Endodermal cell (in vitro differentiated cells): ENCODE results near the gene TFF2. TPM values are rescaled to one million over a fixed set of nuclear protein-coding genes. Genes with fewer than 3 reads are reported as not detected.
A peak's percentile ranks its signal among the peaks of the same experiment; 100 is the strongest.

Source experiments
- DNase-seq: peaks from one replicate; pipeline ENCODE4 v3.0.0-alpha.2; 2017
- H3K27ac ChIP-seq: 2 replicates; pipeline ENCODE4 v1.5.1; 2013; ENCODE audit warnings: mild to moderate bottlenecking, low read depth, low read length, moderate library complexity
- H3K27me3 ChIP-seq: 2 replicates; pipeline ENCODE4 v1.6.1; 2013; ENCODE audit warnings: mild to moderate bottlenecking, low read length, moderate library complexity; ENCODE audit not compliant: insufficient read depth, control insufficient read depth, poor library complexity, severe bottlenecking
- H3K36me3 ChIP-seq: 2 replicates; pipeline ENCODE4 v1.7.0; 2013; ENCODE audit warnings: mild to moderate bottlenecking, low read length, moderate library complexity; ENCODE audit not compliant: control insufficient read depth, insufficient read depth
- H3K4me1 ChIP-seq: one replicate; pipeline ENCODE4 v1.7.0; 2013; ENCODE audit warnings: low read length; ENCODE audit not compliant: control insufficient read depth, insufficient read depth
- H3K4me3 ChIP-seq: 2 replicates; pipeline ENCODE4 v1.5.1; 2013; ENCODE audit warnings: mild to moderate bottlenecking, low read length, moderate library complexity
- H3K9ac ChIP-seq: 2 replicates; pipeline ENCODE4 v1.6.1; 2013; ENCODE audit warnings: mild to moderate bottlenecking, low read length, moderate library complexity; ENCODE audit not compliant: poor library complexity, severe bottlenecking; ENCODE audit errors: extremely low read depth
- H3K9me3 ChIP-seq: 2 replicates; pipeline ENCODE4 v1.6.1; 2013; ENCODE audit warnings: mild to moderate bottlenecking, low read length, moderate library complexity; ENCODE audit not compliant: control insufficient read depth
- H3K27ac Mint-ChIP-seq: 2 replicates; pipeline ENCODE4 v1.8.0; 2020; ENCODE audit warnings: mixed read lengths
- H3K27me3 Mint-ChIP-seq: 2 replicates; pipeline ENCODE4 v1.8.0; 2021; ENCODE audit warnings: mild to moderate bottlenecking, mixed read lengths; ENCODE audit not compliant: insufficient read depth
- H3K36me3 Mint-ChIP-seq: 2 replicates; pipeline ENCODE4 v1.8.0; 2020; ENCODE audit warnings: low read depth, mixed read lengths
- H3K4me1 Mint-ChIP-seq: 2 replicates; pipeline ENCODE4 v1.8.0; 2020; ENCODE audit warnings: mixed read lengths
- H3K4me3 Mint-ChIP-seq: 2 replicates; pipeline ENCODE4 v1.8.0; 2020; ENCODE audit warnings: mild to moderate bottlenecking, moderate library complexity, mixed read lengths
- H3K9me3 Mint-ChIP-seq: 2 replicates; pipeline ENCODE4 v1.8.0; 2020; ENCODE audit warnings: mild to moderate bottlenecking, mixed read lengths
- CTCF ChIP-seq: fragments of 200-600 bp; sonication (generic); conservative IDR thresholded peaks from 2 replicates; pipeline ENCODE4 v1.5.0; 2021; ENCODE audit warnings: antibody characterized with exemption, mild to moderate bottlenecking
- WGBS, 2 experiments: methylation state at CpG; one replicate each; pipeline versions ENCODE4 v1.1.5 to v1.1.7; 2013; ENCODE audit warnings: missing lambda C conversion rate in 2 of 2, mixed read lengths in 1 of 2; ENCODE audit not compliant: insufficient coverage in 1 of 2, insufficient read length in 1 of 2; 5-methylcytosine and 5-hydroxymethylcytosine counted together
- total RNA-seq, 2 donors: library from RNA; stranded (reverse); fragmentation: NEBNext Ultra II Directional in 1 of 2; extraction: Animal tissue kit (Norgen Biotek cat#: 25700) in 1 of 2; gene quantifications; 2 replicates in 1 of 2; 3 replicates in 1 of 2; pipeline ENCODE4 v1.2.1, GENCODE V29; 2021

Gene TFF2
- total RNA-seq, 2 donors from 2014 or later = not detected

GRCh38 chr21:42344631-42345030, 6.2 kb downstream of the TFF2 start:
- DNase-seq = peak; percentile 22
- 76 to 84% methylated on average over 3 to 4 of the region's 4 CpGs for WGBS, 2 experiments
- no peaks in the 10 kb centered on the region for H3K4me1 Mint-ChIP-seq
- TF ChIP-seq CTCF = no peak
- H3K4me3 Mint-ChIP-seq = no peak overlapping the region
- no peak overlapping the region for H3K27ac Mint-ChIP-seq
- no peaks in the 10 kb centered on the region for H3K27me3 ChIP-seq
- no peaks in the 10 kb centered on the region for H3K36me3 Mint-ChIP-seq
- no peak overlapping the region for H3K27ac ChIP-seq
- H3K4me3 ChIP-seq = no peak overlapping the region
- H3K9me3 ChIP-seq = no peaks in the 10 kb centered on the region
- H3K36me3 ChIP-seq = no peaks in the 10 kb centered on the region
- no peaks in the 10 kb centered on the region for H3K9me3 Mint-ChIP-seq
- H3K27me3 Mint-ChIP-seq = no peaks in the 10 kb centered on the region
- H3K9ac ChIP-seq = no peak overlapping the region
- peaks cover 3% of the 10 kb centered on the region for H3K4me1 ChIP-seq

GRCh38 chr21:42343963-42344510, 6.8 kb downstream of the TFF2 start:
- no peak overlapping the region for H3K4me3 ChIP-seq
- H3K4me1 ChIP-seq = peaks cover 3% of the 10 kb centered on the region
- Mint-ChIP-seq H3K27me3 (no peaks in the 10 kb centered on the region), H3K4me1 (no peaks in the 10 kb centered on the region), H3K36me3 (no peaks in the 10 kb centered on the region), H3K9me3 (no peaks in the 10 kb centered on the region), H3K4me3 (no peak overlapping the region), H3K27ac (no peak overlapping the region)
- H3K27me3 ChIP-seq = no peaks in the 10 kb centered on the region
- TF ChIP-seq CTCF = no peak
- WGBS, 2 experiments = 89 to 94% methylated on average over 6 to 11 of the region's 11 CpGs
- no peaks in the 10 kb centered on the region for H3K36me3 ChIP-seq
- no peak overlapping the region for H3K27ac ChIP-seq
- H3K9ac ChIP-seq = no peak overlapping the region
- H3K9me3 ChIP-seq = no peaks in the 10 kb centered on the region
- DNase-seq = peak; percentile 9

GRCh38 chr21:42343556-42343955, 7.2 kb downstream of the TFF2 start:
- no peaks in the 10 kb centered on the region for H3K9me3 Mint-ChIP-seq
- whole genome bisulfite sequencing, 2 experiments = 93 to 100% methylated on average over 4 to 6 of the region's 6 CpGs

More at GRCh38 chr21:42343556-42343955, 7.2 kb downstream of the TFF2 start:
- TF ChIP-seq CTCF = no peak
- Mint-ChIP-seq H3K4me3 (no peak overlapping the region), H3K27ac (no peak overlapping the region), H3K27me3 (no peaks in the 10 kb centered on the region), H3K36me3 (no peaks in the 10 kb centered on the region), H3K4me1 (no peaks in the 10 kb centered on the region)
- H3K27me3 ChIP-seq = no peaks in the 10 kb centered on the region
- DNase-seq = peak; percentile 22
- peaks cover 3% of the 10 kb centered on the region for H3K4me1 ChIP-seq
- no peaks in the 10 kb centered on the region for H3K9me3 ChIP-seq
- H3K27ac ChIP-seq = no peak overlapping the region
- H3K36me3 ChIP-seq = no peaks in the 10 kb centered on the region
- H3K4me3 ChIP-seq = no peak overlapping the region
- H3K9ac ChIP-seq = no peak overlapping the region
